ENCODE results near the gene ACYP1. TPM values are rescaled to one million over a fixed set of nuclear protein-coding genes. Genes with fewer than 3 reads are reported as not detected.

ACYP1 gene
- total and polyA plus RNA-seq, 2 of the 13 experiments (the other 11 are each of a cell fraction or from before 2014, with no cell fraction given) = 9.7 to 22.4 TPM

GRCh38 chr14:75015496-75015895 lies 48.3 kb downstream of the ACYP1 start:
- H3K27me3 ChIP-seq (ENCODE audit: control insufficient read depth in 1 of 2, insufficient read depth in 2 of 2, low read length in 2 of 2) = no peaks in the 10 kb centered on the region; a peak in 1 of 5 replicates
- H2AFZ ChIP-seq (ENCODE audit: low read length) = no peak overlapping the region
- H3K9ac ChIP-seq (ENCODE audit: insufficient read depth, low read depth, low read length) = no peak overlapping the region
- H3K4me3 ChIP-seq (replicated peaks in 1 of 3; ENCODE audit: insufficient read depth in 1 of 3, low read depth in 2 of 3, low read length in 3 of 3) = no peak overlapping the region
- in situ Hi-C loops (cut with HindIII; ENCODE audit: extremely low pct_ligation_motif_present, low pct_unique_long_range_greater_than_20kb) (no loop called here), intact Hi-C loops (cut with micrococcal nuclease; ENCODE audit: unreplicated experiment) (no loop called here)
- no peaks in the 10 kb centered on the region for H3K79me2 ChIP-seq (ENCODE audit: insufficient read depth, low read length)
- ChIA-PET POLR2A (interaction anchor here (1.5 kb wide), 1 partner anchor 9 kb away, joined by 3 read pairs; no protein-coding TSS in a partner anchor), CTCF (ENCODE audit: low intra/inter-chr PET ratio, low total read pairs) (no interaction called here)
- no peak overlapping the region for H3K4me2 ChIP-seq (ENCODE audit: low read depth, low read length)
- no peaks in the 10 kb centered on the region for H3K4me1 ChIP-seq (ENCODE audit: insufficient read depth, low read length)
- H3K36me3 ChIP-seq (replicated peaks in 1 of 2; ENCODE audit: control insufficient read depth in 1 of 2, insufficient read depth in 2 of 2, low read length in 2 of 2) = peaks cover 16 to 54% of the 10 kb centered on the region in 2 experiments
- no peaks in the 10 kb centered on the region for H4K20me1 ChIP-seq (ENCODE audit: insufficient read depth, low read length)
- 95% methylated on average over 5 of the region's 5 CpGs for WGBS (ENCODE audit: low lambda C conversion rate)
- FAIRE-seq = no peak
- ATAC-seq = no peak
- no TSS peak for BruUV-seq (replicated peaks)
- no peak for DNase-seq (ENCODE audit: low spot score)
- no peaks in the 10 kb centered on the region for H3K9me3 ChIP-seq (ENCODE audit: low read length)
- H3K27ac ChIP-seq (ENCODE audit: extremely low read length, insufficient read depth, low read length) = no peak overlapping the region
- TF ChIP-seq ZNF609 (CRISPR knock-in tag; IDR thresholded peaks at IDR 0.05; ENCODE audit: borderline replicate concordance) = no peak
- TF ChIP-seq MTERF4 (CRISPR knock-in tag; IDR thresholded peaks at IDR 0.05) = no peak
- TF ChIP-seq SIN3A (IDR thresholded peaks at IDR 0.05; ENCODE audit: borderline replicate concordance, low read depth, low read length) = no peak
- no peak for TF ChIP-seq ZXDC (CRISPR knock-in tag; IDR thresholded peaks at IDR 0.05)
- TF ChIP-seq ZNF563 (CRISPR knock-in tag; IDR thresholded peaks at IDR 0.05) = no peak
- no peak for TF ChIP-seq ZNF713 (CRISPR knock-in tag; IDR thresholded peaks at IDR 0.05)
- TF ChIP-seq, protein P1, sequence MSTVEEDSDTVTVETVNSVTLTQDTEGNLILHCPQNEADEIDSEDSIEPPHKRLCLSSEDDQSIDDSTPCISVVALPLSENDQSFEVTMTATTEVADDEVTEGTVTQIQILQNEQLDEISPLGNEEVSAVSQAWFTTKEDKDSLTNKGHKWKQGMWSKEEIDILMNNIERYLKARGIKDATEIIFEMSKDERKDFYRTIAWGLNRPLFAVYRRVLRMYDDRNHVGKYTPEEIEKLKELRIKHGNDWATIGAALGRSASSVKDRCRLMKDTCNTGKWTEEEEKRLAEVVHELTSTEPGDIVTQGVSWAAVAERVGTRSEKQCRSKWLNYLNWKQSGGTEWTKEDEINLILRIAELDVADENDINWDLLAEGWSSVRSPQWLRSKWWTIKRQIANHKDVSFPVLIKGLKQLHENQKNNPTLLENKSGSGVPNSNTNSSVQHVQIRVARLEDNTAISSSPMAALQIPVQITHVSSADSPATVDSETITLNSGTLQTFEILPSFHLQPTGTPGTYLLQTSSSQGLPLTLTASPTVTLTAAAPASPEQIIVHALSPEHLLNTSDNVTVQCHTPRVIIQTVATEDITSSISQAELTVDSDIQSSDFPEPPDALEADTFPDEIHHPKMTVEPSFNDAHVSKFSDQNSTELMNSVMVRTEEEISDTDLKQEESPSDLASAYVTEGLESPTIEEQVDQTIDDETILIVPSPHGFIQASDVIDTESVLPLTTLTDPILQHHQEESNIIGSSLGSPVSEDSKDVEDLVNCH (CRISPR knock-in tag; IDR thresholded peaks at IDR 0.05) = no peak
- TF ChIP-seq, protein P2, sequence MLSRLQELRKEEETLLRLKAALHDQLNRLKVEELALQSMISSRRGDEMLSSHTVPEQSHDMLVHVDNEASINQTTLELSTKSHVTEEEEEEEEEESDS (CRISPR knock-in tag; IDR thresholded peaks at IDR 0.05; ENCODE audit: borderline replicate concordance) = no peak
- TF ChIP-seq, protein P3, sequence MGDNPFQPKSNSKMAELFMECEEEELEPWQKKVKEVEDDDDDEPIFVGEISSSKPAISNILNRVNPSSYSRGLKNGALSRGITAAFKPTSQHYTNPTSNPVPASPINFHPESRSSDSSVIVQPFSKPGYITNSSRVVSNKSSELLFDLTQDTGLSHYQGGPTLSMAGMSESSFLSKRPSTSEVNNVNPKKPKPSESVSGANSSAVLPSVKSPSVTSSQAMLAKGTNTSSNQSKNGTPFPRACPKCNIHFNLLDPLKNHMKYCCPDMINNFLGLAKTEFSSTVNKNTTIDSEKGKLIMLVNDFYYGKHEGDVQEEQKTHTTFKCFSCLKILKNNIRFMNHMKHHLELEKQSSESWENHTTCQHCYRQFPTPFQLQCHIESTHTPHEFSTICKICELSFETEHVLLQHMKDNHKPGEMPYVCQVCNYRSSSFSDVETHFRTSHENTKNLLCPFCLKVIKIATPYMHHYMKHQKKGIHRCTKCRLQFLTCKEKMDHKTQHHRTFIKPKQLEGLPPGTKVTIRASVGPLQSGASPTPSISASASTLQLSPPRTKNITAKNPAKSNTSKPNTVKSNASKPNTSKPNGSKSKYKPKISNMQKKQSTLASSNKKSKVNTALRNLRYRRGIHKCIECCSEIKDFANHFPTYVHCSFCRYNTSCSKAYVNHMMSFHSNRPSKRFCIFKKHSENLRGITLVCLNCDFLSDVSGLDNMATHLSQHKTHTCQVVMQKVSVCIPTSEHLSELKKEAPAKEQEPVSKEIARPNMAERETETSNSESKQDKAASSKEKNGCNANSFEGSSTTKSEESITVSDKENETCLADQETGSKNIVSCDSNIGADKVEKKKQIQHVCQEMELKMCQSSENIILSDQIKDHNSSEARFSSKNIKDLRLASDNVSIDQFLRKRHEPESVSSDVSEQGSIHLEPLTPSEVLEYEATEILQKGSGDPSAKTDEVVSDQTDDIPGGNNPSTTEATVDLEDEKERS (CRISPR knock-in tag; IDR thresholded peaks at IDR 0.05) = no peak

Measured in HepG2 (cell line).